K562 (cell line): ENCODE data around the gene AAMDC. TPM values are rescaled to one million over a fixed set of nuclear protein-coding genes. Genes with fewer than 3 reads are reported as not detected.

Experiments used
- ATAC-seq: fragments of 200-7000 bp; cut with Tn5 transposase; 3 replicates; pipeline ENCODE4 v1.9.1; 2020; ENCODE audit warnings: moderate library complexity
- BruUV-seq: library from RNA; stranded (reverse); fragments of 400-500 nt; replicated peaks from 2 replicates; lab custom pipeline; 2021; lab: Mats Ljungman, UMichigan
- CTCF ChIA-PET: fragments of 300-600 bp; formaldehyde crosslinking; extraction: SDS; loops from one replicate; lab custom pipeline; 2021; ENCODE audit warnings: low intra/inter-chr PET ratio; lab: Yijun Ruan, JAX
- POLR2A ChIA-PET: fragments of 300-600, 350-650 bp; sonication (Branson Sonifier 250); formaldehyde crosslinking; extraction: SDS; loops from one replicate; lab custom pipeline; 2021; ENCODE audit warnings: antibody characterized with exemption, inconsistent platforms; lab: Yijun Ruan, JAX
- DNase-seq, 4 experiments: peaks; one replicate each; pipeline versions ENCODE4 v3.0.0 to v3.0.0-alpha.2; 2011 to 2018; ENCODE audit warnings: low spot score in 3 of 4, mixed read lengths in 3 of 4; ENCODE audit errors: extremely low read depth in 1 of 4
- FAIRE-seq: peaks from 2 replicates; lab custom pipeline; 2011; peaks lifted over from hg19 to GRCh38; lab: Jason Lieb, UNC
- H2AFZ ChIP-seq: 2 replicates; pipeline ENCODE4 v1.6.0; 2011; ENCODE audit warnings: low read depth, low read length, control low read depth, inconsistent platforms
- H3K27ac ChIP-seq: fragments of 200-600 bp; 3 replicates; pipeline ENCODE4 v1.8.0; 2011; ENCODE audit warnings: low read depth, mild to moderate bottlenecking, control low read depth, inconsistent platforms, low read length, moderate library complexity, mixed read lengths; ENCODE audit errors: extremely low read depth
- H3K27me3 ChIP-seq, 2 experiments: fragments of 300-600 bp in 1 of 2; 2 replicates in 1 of 2; 3 replicates in 1 of 2; pipeline versions ENCODE4 v1.6.0 to v1.8.0; 2011; ENCODE audit warnings: inconsistent platforms in 2 of 2, low read length in 2 of 2, mild to moderate bottlenecking in 1 of 2, mixed read lengths in 1 of 2, moderate library complexity in 1 of 2; ENCODE audit not compliant: control insufficient read depth in 2 of 2, insufficient read depth in 2 of 2
- H3K36me3 ChIP-seq: fragments of 300-600 bp; 3 replicates; pipeline ENCODE4 v1.8.0; 2011; ENCODE audit warnings: mild to moderate bottlenecking, low read length, inconsistent platforms; ENCODE audit not compliant: control insufficient read depth, insufficient read depth
- H3K4me1 ChIP-seq, 2 experiments: fragments of 200-600 bp in 1 of 2; replicated peaks in 1 of 2; 2 replicates in 1 of 2; 3 replicates in 1 of 2; pipeline versions ENCODE4 v1.5.1 to v1.8.0; 2011; ENCODE audit warnings: inconsistent platforms in 2 of 2, low read length in 2 of 2, mild to moderate bottlenecking in 1 of 2, mixed read lengths in 1 of 2, moderate library complexity in 1 of 2; ENCODE audit not compliant: control insufficient read depth in 2 of 2, insufficient read depth in 2 of 2
- H3K4me2 ChIP-seq: 2 replicates; pipeline ENCODE4 v1.6.1; 2011; ENCODE audit warnings: low read length, control low read depth, inconsistent platforms, mixed read lengths; ENCODE audit not compliant: insufficient read depth
- H3K4me3 ChIP-seq: fragments of 200-600 bp; sonication (generic), shearing (Covaris generic); 2 replicates; pipeline ENCODE4 v1.5.1; 2016; ENCODE audit warnings: control low read depth, inconsistent platforms
- H3K79me2 ChIP-seq: fragments of 200-600 bp; 3 replicates; pipeline ENCODE4 v1.8.0; 2011; ENCODE audit warnings: low read length, inconsistent platforms; ENCODE audit not compliant: control insufficient read depth, insufficient read depth
- H3K9ac ChIP-seq, 2 experiments: 2 replicates each; pipeline versions ENCODE4 v1.6.0 to v1.6.1; 2011; ENCODE audit warnings: low read depth in 2 of 2, low read length in 2 of 2, control low read depth in 1 of 2, inconsistent platforms in 1 of 2, mild to moderate bottlenecking in 1 of 2, mixed read lengths in 1 of 2; ENCODE audit not compliant: insufficient read depth in 1 of 2
- H3K9me1 ChIP-seq: one replicate; pipeline ENCODE4 v1.6.0; 2011; ENCODE audit warnings: inconsistent platforms, mild to moderate bottlenecking, low read length, moderate library complexity; ENCODE audit not compliant: control insufficient read depth, insufficient read depth
- H3K9me3 ChIP-seq: replicated peaks from 2 replicates; pipeline ENCODE4 v1.5.1; 2011; ENCODE audit warnings: low read depth, low read length, inconsistent platforms; ENCODE audit not compliant: control insufficient read depth, insufficient read depth
- H4K20me1 ChIP-seq: replicated peaks from 2 replicates; pipeline ENCODE4 v1.6.1; 2011; ENCODE audit warnings: low read length, inconsistent platforms, mixed read lengths; ENCODE audit not compliant: control insufficient read depth, insufficient read depth
- DMBX1 ChIP-seq: fragments of 250-450 bp; sonication (Bioruptor Pico); IDR thresholded peaks from 2 replicates; pipeline ENCODE4 v1.8.0; 2022; ENCODE audit warnings: inconsistent platforms, mild to moderate bottlenecking, moderate library complexity, borderline replicate concordance
- LCOR ChIP-seq: sonication (generic); formaldehyde crosslinking; IDR thresholded peaks from 2 replicates; pipeline ENCODE4 v1.8.0; 2022; ENCODE audit warnings: mild to moderate bottlenecking, missing genetic modification reagents
- MTF1 ChIP-seq: fragments of 250-450 bp; sonication (Bioruptor Pico); IDR thresholded peaks from 2 replicates; pipeline ENCODE4 v1.9.0; 2021; ENCODE audit warnings: moderate library complexity, mild to moderate bottlenecking, inconsistent platforms, borderline replicate concordance
- SMARCA5 ChIP-seq: fragments of 450-650 bp; IDR thresholded peaks from 2 replicates; pipeline ENCODE4 v1.6.1; 2016
- in situ Hi-C: fragments of 300-500 bp; cut with MboI; formaldehyde crosslinking; loops from 4 replicates; pipeline ENCODE4 v1.15.0; 2018; ENCODE audit warnings: inconsistent platforms, mixed read lengths
- intact Hi-C: fragments of 100-400 bp; cut with micrococcal nuclease; formaldehyde crosslinking; loops from 2 replicates; pipeline ENCODE4 v1.14.2; 2022
- polyA plus RNA-seq, 8 experiments: library from polyadenylated mRNA; depleted of rRNA in 4 of 8; stranded (reverse) in 5 of 8; unstranded in 3 of 8; fragments of >200 nt; fragmentation: Nextera tagmentation in 2 of 8; fragmentation: Illumina TruSeq in 1 of 8; extraction: Ambion mirVana in 2 of 8; extraction: Trizol in 1 of 8; gene quantifications; 2 replicates each; pipeline versions ENCODE4 v1.2.1 to v1.2.3, GENCODE V29; 2011 to 2014; ENCODE audit warnings: inconsistent platforms in 1 of 8, missing spikeins in 1 of 8
- total RNA-seq, 7 experiments: library from RNA; depleted of rRNA in 6 of 7; stranded (reverse); fragments of >200 nt in 6 of 7; fragmentation: Illumina TruSeq in 2 of 7; extraction: Trizol in 2 of 7; gene quantifications; 2 replicates each; pipeline versions ENCODE4 v1.2.1 to v1.2.3, GENCODE V29; 2011 to 2021; ENCODE audit warnings: low replicate concordance in 1 of 7
- TF ChIP-seq, protein P1 (sequence below): sonication (generic); formaldehyde crosslinking; IDR thresholded peaks from 2 replicates; pipeline ENCODE4 v1.8.1; 2023; ENCODE audit warnings: mild to moderate bottlenecking, missing genetic modification reagents
- TF ChIP-seq, protein P2 (sequence below), 2 experiments: fragments of 450-650 bp; formaldehyde crosslinking in 1 of 2; IDR thresholded peaks; 2 replicates each; pipeline versions ENCODE4 v1.4.0 to v1.6.1; 2014 to 2020; ENCODE audit warnings: mild to moderate bottlenecking in 2 of 2, borderline replicate concordance in 1 of 2, low read depth in 1 of 2
- TF ChIP-seq, protein P3 (sequence below), 2 experiments: fragments of 450-650 bp; IDR thresholded peaks; 2 replicates each; pipeline ENCODE4 v1.6.1; 2018; ENCODE audit warnings: mild to moderate bottlenecking in 2 of 2, low read depth in 1 of 2; ENCODE audit not compliant: partially characterized antibody in 2 of 2

The AAMDC gene
- total and polyA plus RNA-seq, 9 of the 15 experiments (the other 6 are each of a cell fraction or from before 2014, with no cell fraction given): 10.4 to 40.6 (median 15.6) TPM

DNA sequence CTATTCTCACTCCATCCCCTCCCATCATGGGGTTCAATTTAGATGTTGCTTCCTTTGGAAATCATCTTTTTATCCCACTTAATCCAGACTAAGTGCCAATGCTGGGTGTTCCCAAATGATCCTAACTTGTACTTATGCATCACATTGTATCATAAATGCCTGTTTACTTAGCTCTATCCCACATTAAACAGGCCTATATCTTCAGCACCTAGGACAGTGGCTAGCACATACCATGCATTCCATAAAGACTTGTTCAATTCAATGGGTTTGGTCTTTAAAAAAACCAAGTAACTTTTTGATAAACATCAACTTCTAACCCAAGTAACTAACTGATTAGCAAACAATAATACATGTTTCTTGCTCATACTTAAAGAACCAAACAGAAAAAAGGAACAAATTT, 41.0 kb upstream of the AAMDC start:
- intact Hi-C loops (loop anchor here (2.0 kb wide), 1 partner anchor 41 kb away; the partner anchor contains the start of genes AAMDC and RSF1), in situ Hi-C loops (no loop called here)
- peaks cover 4% of the 10 kb centered on the region; the same call in 2 of the 3 replicates for H3K36me3 ChIP-seq
- no peaks in the 10 kb centered on the region for H4K20me1 ChIP-seq
- ChIA-PET POLR2A (no interaction called here), CTCF (no interaction called here)
- peak; percentile 73 for ATAC-seq
- H3K4me2 ChIP-seq: no peak overlapping the region
- H3K9me1 ChIP-seq: no peaks in the 10 kb centered on the region
- no TSS peak for BruUV-seq
- no peaks in the 10 kb centered on the region for H3K27me3 ChIP-seq
- peaks cover 0 to 3% of the 10 kb centered on the region in 2 experiments; a peak in 1 of 5 replicates for H3K4me1 ChIP-seq
- H3K4me3 ChIP-seq: no peak overlapping the region
- H3K27ac ChIP-seq: no peak overlapping the region
- FAIRE-seq: no peak
- H3K79me2 ChIP-seq: peaks cover 70% of the 10 kb centered on the region
- no peak overlapping the region for H3K9ac ChIP-seq
- H3K9me3 ChIP-seq: no peaks in the 10 kb centered on the region
- H2AFZ ChIP-seq: no peak overlapping the region
- peak in 1 of 4 experiments; percentile 17 for DNase-seq
- TF ChIP-seq, protein P1, sequence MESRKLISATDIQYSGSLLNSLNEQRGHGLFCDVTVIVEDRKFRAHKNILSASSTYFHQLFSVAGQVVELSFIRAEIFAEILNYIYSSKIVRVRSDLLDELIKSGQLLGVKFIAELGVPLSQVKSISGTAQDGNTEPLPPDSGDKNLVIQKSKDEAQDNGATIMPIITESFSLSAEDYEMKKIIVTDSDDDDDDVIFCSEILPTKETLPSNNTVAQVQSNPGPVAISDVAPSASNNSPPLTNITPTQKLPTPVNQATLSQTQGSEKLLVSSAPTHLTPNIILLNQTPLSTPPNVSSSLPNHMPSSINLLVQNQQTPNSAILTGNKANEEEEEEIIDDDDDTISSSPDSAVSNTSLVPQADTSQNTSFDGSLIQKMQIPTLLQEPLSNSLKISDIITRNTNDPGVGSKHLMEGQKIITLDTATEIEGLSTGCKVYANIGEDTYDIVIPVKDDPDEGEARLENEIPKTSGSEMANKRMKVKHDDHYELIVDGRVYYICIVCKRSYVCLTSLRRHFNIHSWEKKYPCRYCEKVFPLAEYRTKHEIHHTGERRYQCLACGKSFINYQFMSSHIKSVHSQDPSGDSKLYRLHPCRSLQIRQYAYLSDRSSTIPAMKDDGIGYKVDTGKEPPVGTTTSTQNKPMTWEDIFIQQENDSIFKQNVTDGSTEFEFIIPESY (CRISPR knock-in tag): no peak
- no peak for TF ChIP-seq DMBX1
- TF ChIP-seq, protein P2, sequence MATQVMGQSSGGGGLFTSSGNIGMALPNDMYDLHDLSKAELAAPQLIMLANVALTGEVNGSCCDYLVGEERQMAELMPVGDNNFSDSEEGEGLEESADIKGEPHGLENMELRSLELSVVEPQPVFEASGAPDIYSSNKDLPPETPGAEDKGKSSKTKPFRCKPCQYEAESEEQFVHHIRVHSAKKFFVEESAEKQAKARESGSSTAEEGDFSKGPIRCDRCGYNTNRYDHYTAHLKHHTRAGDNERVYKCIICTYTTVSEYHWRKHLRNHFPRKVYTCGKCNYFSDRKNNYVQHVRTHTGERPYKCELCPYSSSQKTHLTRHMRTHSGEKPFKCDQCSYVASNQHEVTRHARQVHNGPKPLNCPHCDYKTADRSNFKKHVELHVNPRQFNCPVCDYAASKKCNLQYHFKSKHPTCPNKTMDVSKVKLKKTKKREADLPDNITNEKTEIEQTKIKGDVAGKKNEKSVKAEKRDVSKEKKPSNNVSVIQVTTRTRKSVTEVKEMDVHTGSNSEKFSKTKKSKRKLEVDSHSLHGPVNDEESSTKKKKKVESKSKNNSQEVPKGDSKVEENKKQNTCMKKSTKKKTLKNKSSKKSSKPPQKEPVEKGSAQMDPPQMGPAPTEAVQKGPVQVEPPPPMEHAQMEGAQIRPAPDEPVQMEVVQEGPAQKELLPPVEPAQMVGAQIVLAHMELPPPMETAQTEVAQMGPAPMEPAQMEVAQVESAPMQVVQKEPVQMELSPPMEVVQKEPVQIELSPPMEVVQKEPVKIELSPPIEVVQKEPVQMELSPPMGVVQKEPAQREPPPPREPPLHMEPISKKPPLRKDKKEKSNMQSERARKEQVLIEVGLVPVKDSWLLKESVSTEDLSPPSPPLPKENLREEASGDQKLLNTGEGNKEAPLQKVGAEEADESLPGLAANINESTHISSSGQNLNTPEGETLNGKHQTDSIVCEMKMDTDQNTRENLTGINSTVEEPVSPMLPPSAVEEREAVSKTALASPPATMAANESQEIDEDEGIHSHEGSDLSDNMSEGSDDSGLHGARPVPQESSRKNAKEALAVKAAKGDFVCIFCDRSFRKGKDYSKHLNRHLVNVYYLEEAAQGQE (IDR thresholded peaks at IDR 0.05; ENCODE audit: borderline replicate concordance): peak; percentile 98
- TF ChIP-seq, protein P2 (CRISPR knock-in tag; IDR thresholded peaks at IDR 0.05; ENCODE audit: low read depth): peak; percentile 90
- no peak for TF ChIP-seq SMARCA5
- TF ChIP-seq, protein P3, sequence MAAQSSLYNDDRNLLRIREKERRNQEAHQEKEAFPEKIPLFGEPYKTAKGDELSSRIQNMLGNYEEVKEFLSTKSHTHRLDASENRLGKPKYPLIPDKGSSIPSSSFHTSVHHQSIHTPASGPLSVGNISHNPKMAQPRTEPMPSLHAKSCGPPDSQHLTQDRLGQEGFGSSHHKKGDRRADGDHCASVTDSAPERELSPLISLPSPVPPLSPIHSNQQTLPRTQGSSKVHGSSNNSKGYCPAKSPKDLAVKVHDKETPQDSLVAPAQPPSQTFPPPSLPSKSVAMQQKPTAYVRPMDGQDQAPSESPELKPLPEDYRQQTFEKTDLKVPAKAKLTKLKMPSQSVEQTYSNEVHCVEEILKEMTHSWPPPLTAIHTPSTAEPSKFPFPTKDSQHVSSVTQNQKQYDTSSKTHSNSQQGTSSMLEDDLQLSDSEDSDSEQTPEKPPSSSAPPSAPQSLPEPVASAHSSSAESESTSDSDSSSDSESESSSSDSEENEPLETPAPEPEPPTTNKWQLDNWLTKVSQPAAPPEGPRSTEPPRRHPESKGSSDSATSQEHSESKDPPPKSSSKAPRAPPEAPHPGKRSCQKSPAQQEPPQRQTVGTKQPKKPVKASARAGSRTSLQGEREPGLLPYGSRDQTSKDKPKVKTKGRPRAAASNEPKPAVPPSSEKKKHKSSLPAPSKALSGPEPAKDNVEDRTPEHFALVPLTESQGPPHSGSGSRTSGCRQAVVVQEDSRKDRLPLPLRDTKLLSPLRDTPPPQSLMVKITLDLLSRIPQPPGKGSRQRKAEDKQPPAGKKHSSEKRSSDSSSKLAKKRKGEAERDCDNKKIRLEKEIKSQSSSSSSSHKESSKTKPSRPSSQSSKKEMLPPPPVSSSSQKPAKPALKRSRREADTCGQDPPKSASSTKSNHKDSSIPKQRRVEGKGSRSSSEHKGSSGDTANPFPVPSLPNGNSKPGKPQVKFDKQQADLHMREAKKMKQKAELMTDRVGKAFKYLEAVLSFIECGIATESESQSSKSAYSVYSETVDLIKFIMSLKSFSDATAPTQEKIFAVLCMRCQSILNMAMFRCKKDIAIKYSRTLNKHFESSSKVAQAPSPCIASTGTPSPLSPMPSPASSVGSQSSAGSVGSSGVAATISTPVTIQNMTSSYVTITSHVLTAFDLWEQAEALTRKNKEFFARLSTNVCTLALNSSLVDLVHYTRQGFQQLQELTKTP (IDR thresholded peaks at IDR 0.05; ENCODE audit: low read depth in 1 of 2, partially characterized antibody in 2 of 2): peak in 1 of 2 experiments; percentile 70
- peak; percentile 36; the same call in 1 of the 2 replicates for TF ChIP-seq LCOR (CRISPR knock-in tag)
- TF ChIP-seq MTF1 (CRISPR knock-in tag): no peak
